PC-9 (cell line): ENCODE results near the gene JAG2. TPM values are rescaled to one million over a fixed set of nuclear protein-coding genes. Genes with fewer than 3 reads are reported as not detected.

ENCODE experiments used
- BruUV-seq: library from RNA; stranded (reverse); fragments of 400-500 nt; replicated peaks from 2 replicates; lab custom pipeline; 2021; lab: Mats Ljungman, UMichigan
- CTCF ChIA-PET: fragments of 300-600 bp; sonication (Branson Sonifier 250); formaldehyde crosslinking; loops from one replicate; lab custom pipeline; 2022; ENCODE audit warnings: antibody characterized with exemption; lab: Charles Lee
- POLR2A ChIA-PET: fragments of 300-600 bp; sonication (Branson Sonifier 250); formaldehyde crosslinking; loops from one replicate; lab custom pipeline; 2022; ENCODE audit warnings: antibody characterized with exemption; ENCODE audit not compliant: unreplicated experiment; lab: Charles Lee
- DNase-seq, 2 experiments: peaks; one replicate each; pipeline versions ENCODE4 v3.0.0 to v3.0.0-alpha.2; 2015 to 2022; ENCODE audit warnings: mixed read lengths in 1 of 2
- H2AFZ ChIP-seq: fragments of 200-600 bp; sonication (generic); 2 replicates; pipeline ENCODE4 v1.8.1; 2017; ENCODE audit warnings: antibody characterized with exemption
- H3F3A ChIP-seq: fragments of 200-600 bp; sonication (generic); 2 replicates; pipeline ENCODE4 v1.8.1; 2017; ENCODE audit warnings: antibody characterized with exemption, mild to moderate bottlenecking, low read depth; ENCODE audit not compliant: insufficient read depth
- H3K27ac ChIP-seq: fragments of 200-600 bp; sonication (generic); 2 replicates; pipeline ENCODE4 v1.6.1; 2016; ENCODE audit warnings: mixed run types
- H3K27me3 ChIP-seq: fragments of 200-600 bp; sonication (generic); 2 replicates; pipeline ENCODE4 v1.6.1; 2016; ENCODE audit warnings: low read depth, mixed run types; ENCODE audit not compliant: insufficient read depth
- H3K36me3 ChIP-seq: fragments of 200-600 bp; sonication (generic); 2 replicates; pipeline ENCODE4 v1.6.1; 2016; ENCODE audit warnings: low read depth, mixed run types
- H3K4me1 ChIP-seq: fragments of 200-600 bp; sonication (generic); replicated peaks from 2 replicates; pipeline ENCODE4 v1.6.1; 2016; ENCODE audit warnings: mixed run types; ENCODE audit not compliant: insufficient read depth
- H3K4me2 ChIP-seq: fragments of 200-600 bp; sonication (generic); 2 replicates; pipeline ENCODE4 v1.6.1; 2017; ENCODE audit warnings: mixed run types
- H3K4me3 ChIP-seq: fragments of 200-600 bp; sonication (generic); 2 replicates; pipeline ENCODE4 v1.6.1; 2016; ENCODE audit warnings: mixed run types
- H3K79me2 ChIP-seq: fragments of 200-600 bp; sonication (generic); 2 replicates; pipeline ENCODE4 v1.6.1; 2017; ENCODE audit warnings: low read depth, mixed run types
- H3K9me2 ChIP-seq: fragments of 200-600 bp; sonication (generic); 2 replicates; pipeline ENCODE4 v1.8.1; 2017; ENCODE audit warnings: mild to moderate bottlenecking; ENCODE audit not compliant: insufficient read depth
- H3K9me3 ChIP-seq: fragments of 200-600 bp; sonication (generic); 2 replicates; pipeline ENCODE4 v1.8.1; 2016; ENCODE audit warnings: low read depth; ENCODE audit not compliant: insufficient read depth
- H4K20me1 ChIP-seq: fragments of 200-600 bp; sonication (generic); 2 replicates; pipeline ENCODE4 v1.8.1; 2017; ENCODE audit not compliant: insufficient read depth
- CTCF ChIP-seq: fragments of 200-600 bp; sonication (generic); conservative IDR thresholded peaks from 2 replicates; pipeline ENCODE4 v1.6.1; 2017; ENCODE audit warnings: mixed run types, antibody characterized with exemption, mild to moderate bottlenecking, moderate library complexity
- EZH2 ChIP-seq: fragments of 200-600 bp; sonication (generic); IDR thresholded peaks from 2 replicates; pipeline ENCODE4 v1.8.0; 2017; ENCODE audit warnings: antibody characterized with exemption, low read depth
- intact Hi-C: fragments of 100-400 bp; cut with micrococcal nuclease; formaldehyde crosslinking; loops from one replicate; pipeline ENCODE4 v1.10.0; 2022; ENCODE audit not compliant: unreplicated experiment
- total RNA-seq: library from RNA; stranded (reverse); gene quantifications from 2 replicates; pipeline ENCODE4 v1.2.3, GENCODE V29; 2021

Gene JAG2
- total RNA-seq, 1 experiment from 2014 or later = 17.8 TPM

GRCh38 chr14:105105158-105105557 lies 63.4 kb downstream of the JAG2 start:
- H3K9me3 ChIP-seq = no peaks in the 10 kb centered on the region
- no peak for DNase-seq
- intact Hi-C loops = no loop called here
- peaks cover 4% of the 10 kb centered on the region; the same call in 1 of the 2 replicates for H3F3A ChIP-seq
- no peaks in the 10 kb centered on the region for H3K79me2 ChIP-seq
- H3K27me3 ChIP-seq = no peaks in the 10 kb centered on the region
- H3K36me3 ChIP-seq = no peaks in the 10 kb centered on the region
- ChIA-PET POLR2A (no interaction called here), CTCF (no interaction called here)
- peaks cover 17% of the 10 kb centered on the region for H3K4me1 ChIP-seq
- no TSS peak for BruUV-seq
- H3K9me2 ChIP-seq = no peaks in the 10 kb centered on the region
- no peak overlapping the region for H3K4me2 ChIP-seq
- H3K4me3 ChIP-seq = no peak overlapping the region
- H4K20me1 ChIP-seq = no peaks in the 10 kb centered on the region
- H2AFZ ChIP-seq = no peak overlapping the region
- TF ChIP-seq CTCF (no peak), EZH2 (no peak)
- no peak overlapping the region for H3K27ac ChIP-seq

GRCh38 chr14:105102893-105103292 lies 65.7 kb downstream of the JAG2 start:
- Histone ChIP-seq H3K27me3 (no peaks in the 10 kb centered on the region), H4K20me1 (no peaks in the 10 kb centered on the region), H3K27ac (no peak overlapping the region), H3K4me1 (peaks cover 17% of the 10 kb centered on the region), H3K9me3 (no peaks in the 10 kb centered on the region), H3K79me2 (no peaks in the 10 kb centered on the region), H2AFZ (no peak overlapping the region), H3K9me2 (no peaks in the 10 kb centered on the region), H3F3A (peaks cover 4% of the 10 kb centered on the region; the same call in 1 of the 2 replicates), H3K4me2 (peak overlapping the region; percentile 29; the same call in 1 of the 2 replicates), H3K4me3 (no peak overlapping the region), H3K36me3 (no peaks in the 10 kb centered on the region)
- DNase-seq = no peak
- intact Hi-C loops = no loop called here
- TF ChIP-seq CTCF (no peak), EZH2 (no peak)
- ChIA-PET POLR2A (no interaction called here), CTCF (no interaction called here)
- BruUV-seq = no TSS peak

GRCh38 chr14:105102361-105102870 lies 66.2 kb downstream of the JAG2 start:
- Histone ChIP-seq H3K79me2 (no peaks in the 10 kb centered on the region), H3K9me2 (no peaks in the 10 kb centered on the region), H2AFZ (no peak overlapping the region), H3K4me1 (peaks cover 17% of the 10 kb centered on the region), H3K4me2 (peak overlapping the region; percentile 29; the same call in 1 of the 2 replicates), H3K9me3 (no peaks in the 10 kb centered on the region), H3F3A (peaks cover 4% of the 10 kb centered on the region; the same call in 1 of the 2 replicates), H3K27me3 (no peaks in the 10 kb centered on the region), H3K27ac (no peak overlapping the region), H3K4me3 (no peak overlapping the region), H4K20me1 (no peaks in the 10 kb centered on the region), H3K36me3 (no peaks in the 10 kb centered on the region)
- no peak for DNase-seq
- BruUV-seq = no TSS peak
- intact Hi-C loops = no loop called here
- POLR2A ChIA-PET = no interaction called here
- TF ChIP-seq EZH2 (no peak), CTCF (no peak)
- CTCF ChIA-PET = no interaction called here
